NCI-H2196 treated with DMSO at 0.1 percent for 48 hours (cell line): ENCODE results near the gene GPSM3.
"Not testable (repeated sequence)": the region's sequence is repeated elsewhere in the genome, so short reads cannot be mapped to it uniquely, and the experiment has no call there.

ENCODE experiments used
- DNase-seq: peaks from one replicate; lab custom pipeline; 2025; ENCODE audit not compliant: unreplicated experiment; lab: John Stamatoyannopoulos, UW

The GPSM3 gene

GRCh38 chr6:32152769-32153563, 39.5 kb downstream of the GPSM3 start:
- no peak for DNase-seq

- DNase-seq: no peak
Measured at GRCh38 chr6:32151863-32152768, 40.3 kb downstream of the GPSM3 start, which contains the start of gene PRRT1. Gene PRRT1 (minus strand): TSS chr6:32151939. CDS start chr6:32151827, 112 bp downstream.

GRCh38 chr6:32151181-32151862, 41.1 kb downstream of the GPSM3 start:
- no peak for DNase-seq

- DNase-seq: no peak
Measured at GRCh38 chr6:32149932-32150870, 42.2 kb downstream of the GPSM3 start.

- no peak for DNase-seq
Measured at GRCh38 chr6:32149092-32149755, 43.2 kb downstream of the GPSM3 start.

- no peak for DNase-seq
Measured at GRCh38 chr6:32148289-32149091, 44.0 kb downstream of the GPSM3 start.

- no peak for DNase-seq
Measured at GRCh38 chr6:32147401-32148132, 44.9 kb downstream of the GPSM3 start.

- DNase-seq: no peak
Measured at GRCh38 chr6:32146687-32147086, 45.8 kb downstream of the GPSM3 start.

- DNase-seq: no peak
Measured at GRCh38 chr6:32146287-32146686, 46.2 kb downstream of the GPSM3 start.

- not testable (repeated sequence) for DNase-seq
Measured at GRCh38 chr6:32144238-32144637, 48.2 kb downstream of the GPSM3 start.
